ENCODE results near the gene GPC6. TPM values are rescaled to one million over a fixed set of nuclear protein-coding genes. Genes with fewer than 3 reads are reported as not detected.

GPC6 gene
- polyA plus RNA-seq, 3 donors = 54.9 to 59.5 (median 55.3) TPM

DNA sequence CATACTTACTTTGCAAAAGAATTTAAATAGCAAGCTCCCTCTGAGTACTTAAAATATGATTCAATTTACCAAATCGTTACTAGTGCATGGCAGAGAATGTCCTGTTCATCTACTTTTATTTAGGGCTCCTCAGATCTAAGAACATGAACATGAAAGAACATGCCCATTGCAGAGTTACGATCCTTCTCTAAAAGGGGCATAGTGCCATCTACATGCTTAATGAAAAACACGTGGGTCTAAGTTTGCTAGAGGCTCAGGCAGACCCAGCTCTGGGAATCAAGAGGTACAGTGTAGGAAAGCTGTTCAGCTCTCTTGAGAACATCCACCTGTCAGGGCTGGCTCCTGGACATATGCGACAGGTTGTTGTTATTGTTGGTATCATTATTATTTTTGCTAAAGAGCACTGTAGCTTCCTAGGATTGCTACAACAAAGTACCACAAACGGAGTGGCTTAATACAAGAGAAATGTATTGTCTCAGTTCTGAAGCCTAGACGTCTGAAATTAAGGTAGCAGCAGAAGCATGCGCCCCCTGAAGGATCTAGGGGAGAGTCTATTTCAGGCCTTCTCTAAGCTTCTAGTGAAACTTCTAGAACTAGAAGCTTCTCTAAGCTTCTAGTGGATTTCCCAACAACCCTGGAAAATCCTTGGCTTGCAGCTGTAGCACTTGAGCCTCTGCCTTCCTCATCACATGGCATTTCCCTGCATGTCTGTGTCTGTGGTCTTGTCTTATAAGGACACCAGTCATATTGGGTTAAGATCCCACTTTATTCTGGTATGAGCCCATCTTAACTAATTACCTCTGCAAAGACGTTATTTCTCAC, 1119.0 kb downstream of the GPC6 start:
- no peak for DNase-seq

DNA sequence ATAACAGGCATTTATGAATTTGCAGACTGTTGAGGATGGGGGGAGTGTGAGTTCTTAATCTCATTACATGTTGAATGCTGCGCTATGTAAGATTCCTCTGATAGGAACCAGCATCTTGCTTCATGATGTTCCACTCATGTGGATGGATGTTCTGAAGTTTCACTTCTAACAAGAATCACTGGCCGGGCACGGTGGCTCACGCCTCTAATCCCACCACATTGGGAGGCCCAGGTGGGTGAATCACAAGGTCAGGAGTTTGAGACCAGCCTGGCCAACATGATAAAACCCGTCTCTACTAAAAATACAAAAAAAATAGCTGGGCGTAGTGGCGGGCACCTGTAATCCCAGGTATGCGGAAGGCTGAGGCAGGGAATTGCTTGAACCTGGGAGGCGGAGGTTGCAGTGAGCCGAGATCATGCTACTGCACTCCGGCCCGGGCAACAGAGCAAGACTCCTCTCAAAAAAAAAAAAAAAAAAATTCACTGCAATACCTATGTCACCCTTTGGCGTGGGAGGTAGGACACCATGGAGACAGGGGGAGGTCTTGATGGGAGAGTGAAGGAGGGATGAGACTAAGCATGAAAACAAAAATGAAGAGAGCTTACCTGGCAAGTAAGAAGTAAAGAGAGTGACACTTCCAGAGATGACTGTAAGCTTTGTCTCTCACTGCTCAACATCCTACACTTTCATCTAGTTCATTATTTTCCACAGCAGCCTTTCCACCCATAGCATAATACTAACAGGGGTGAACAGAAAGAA, 1119.8 kb downstream of the GPC6 start:
- DNase-seq = no peak

DNA sequence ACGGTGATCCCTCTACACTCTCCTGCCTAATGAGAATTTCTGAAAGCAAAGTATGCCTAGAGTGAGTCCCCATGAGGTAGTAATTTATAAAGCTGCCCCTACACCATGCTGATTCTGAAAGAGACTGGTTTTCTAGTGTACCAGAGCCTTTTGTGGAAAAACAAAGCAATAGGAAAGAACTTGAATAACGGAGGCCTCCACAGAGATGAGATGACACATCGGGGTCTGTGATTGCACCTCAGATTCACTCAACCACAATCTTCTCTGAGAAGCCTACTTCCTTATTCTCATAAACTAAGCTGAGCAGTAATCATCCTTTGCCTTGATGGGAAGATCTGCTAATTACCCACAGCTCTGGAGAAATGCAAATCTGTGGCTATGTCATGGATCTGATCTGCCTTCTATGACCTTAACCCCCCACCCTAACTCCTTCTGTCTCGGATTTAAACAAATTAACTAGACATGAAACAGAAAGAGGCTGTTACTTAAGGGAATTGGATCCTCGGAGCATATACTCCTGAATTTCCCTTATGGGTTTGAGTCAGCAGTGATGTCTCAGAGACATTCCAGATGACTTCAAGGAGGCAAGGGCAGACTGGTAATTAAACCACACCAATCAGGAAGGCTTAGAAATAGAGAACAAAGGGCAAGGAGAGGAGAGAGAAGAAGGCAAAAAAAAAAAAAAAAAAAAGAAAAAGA, 1124.8 kb downstream of the GPC6 start:
- no peak for DNase-seq

DNA sequence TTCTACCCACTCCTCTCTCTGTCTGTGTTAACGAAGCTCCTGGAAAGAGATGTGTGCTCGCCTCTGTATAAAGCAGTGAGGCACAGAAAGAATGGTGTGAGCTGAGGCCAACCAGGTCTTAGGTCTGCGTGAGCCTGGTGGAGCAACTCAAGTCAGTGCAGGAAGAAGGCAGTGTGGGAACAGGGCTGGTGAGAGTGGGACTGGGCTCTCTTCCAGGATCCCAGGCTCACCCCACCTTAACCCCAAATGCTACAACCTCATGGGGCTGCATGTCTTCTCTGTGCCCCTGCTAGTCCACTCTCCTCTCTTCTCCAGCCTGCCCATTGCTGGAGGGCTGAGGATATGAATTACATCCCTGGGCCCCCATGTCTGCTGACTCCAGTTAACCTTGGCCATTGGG, 1125.5 kb downstream of the GPC6 start:
- DNase-seq = no peak

DNA sequence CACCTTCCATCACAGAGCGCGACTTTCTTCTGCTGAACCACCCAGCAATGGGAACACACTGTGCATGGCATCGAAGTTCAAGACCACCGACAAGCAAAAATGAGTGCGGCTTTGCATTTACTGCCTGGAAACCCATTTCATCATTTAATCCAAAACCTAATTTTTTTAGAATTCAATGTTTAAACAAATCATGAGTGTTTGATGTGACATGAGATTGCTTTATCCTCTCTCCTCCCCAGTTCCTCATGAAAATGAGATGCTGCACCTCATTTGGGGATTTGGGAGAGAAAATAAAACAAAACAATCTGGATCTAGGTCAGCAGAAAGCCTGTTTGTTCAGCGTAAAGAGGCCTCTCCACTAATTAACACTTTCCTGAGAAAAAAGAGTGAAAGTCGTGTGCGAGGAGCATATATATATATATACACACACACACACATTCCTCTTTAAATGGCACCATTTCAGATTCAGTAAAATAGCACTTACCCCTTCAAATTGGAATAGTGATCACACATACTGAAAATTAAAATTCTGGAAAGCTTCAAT, 1126.6 kb downstream of the GPC6 start:
- DNase-seq = no peak

DNA sequence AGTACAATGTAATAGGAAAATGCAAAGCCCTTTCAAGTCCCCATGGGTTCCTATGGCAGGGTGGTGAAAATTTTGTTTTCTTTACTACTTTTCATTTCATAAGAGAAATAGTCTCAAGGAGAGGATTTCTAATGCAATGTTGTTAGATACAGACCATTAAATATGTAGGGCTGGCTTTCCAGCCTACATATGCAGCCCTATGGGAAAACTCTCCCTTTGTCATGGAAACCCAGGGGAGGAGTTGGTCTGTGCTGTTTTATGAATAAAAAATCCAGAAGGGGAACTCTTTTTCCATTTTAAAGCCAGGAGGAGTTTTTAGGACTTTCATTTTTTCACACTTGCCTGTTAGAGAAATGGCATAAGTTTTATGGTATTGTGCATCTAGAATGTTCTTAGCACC, 1133.3 kb downstream of the GPC6 start:
- no peak for DNase-seq

DNA sequence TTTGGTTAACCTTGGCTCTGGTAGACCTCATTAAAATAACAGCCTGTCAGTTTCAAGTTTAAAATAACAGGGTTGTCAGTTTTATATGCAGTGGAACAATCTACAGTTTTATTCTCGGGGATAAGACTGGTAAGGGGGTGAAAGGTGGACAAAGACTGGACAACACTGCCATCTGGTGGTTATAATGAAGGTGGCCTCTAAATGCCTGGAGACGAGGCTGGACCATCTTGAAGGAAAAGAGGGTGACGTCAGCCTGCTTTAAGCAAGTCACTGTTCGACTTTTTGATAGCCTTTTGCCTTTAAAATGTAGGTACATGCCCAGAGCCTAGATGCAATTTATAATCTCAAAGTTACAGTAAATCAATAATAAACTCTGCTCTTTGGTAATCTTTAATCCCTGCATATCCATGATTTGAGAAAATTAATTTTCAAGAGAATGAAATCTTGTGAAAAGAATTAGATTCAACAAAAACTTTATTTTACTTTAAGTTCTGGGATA, 1135.9 kb downstream of the GPC6 start:
- peak; percentile 87 for DNase-seq

DNA sequence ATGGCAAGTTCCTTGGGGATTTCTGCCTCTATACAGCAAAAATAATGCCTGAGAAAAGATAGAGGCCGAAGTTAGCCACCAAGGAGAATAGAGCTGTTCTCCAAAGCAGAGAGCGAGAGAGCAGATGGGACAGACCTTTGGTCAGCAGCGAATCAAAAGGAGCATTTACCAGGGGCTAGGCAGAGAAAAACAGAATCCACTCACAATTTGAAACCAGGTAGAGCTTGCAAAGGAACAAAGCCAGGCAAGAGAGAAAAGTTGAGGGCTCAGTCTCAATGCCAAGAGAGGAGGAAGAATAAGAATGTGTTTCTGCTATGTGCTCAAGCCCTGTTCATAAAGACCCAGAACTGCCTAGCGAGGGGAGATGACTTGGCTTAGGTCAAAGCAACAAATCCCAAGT, 1140.1 kb downstream of the GPC6 start:
- DNase-seq = no peak

DNA sequence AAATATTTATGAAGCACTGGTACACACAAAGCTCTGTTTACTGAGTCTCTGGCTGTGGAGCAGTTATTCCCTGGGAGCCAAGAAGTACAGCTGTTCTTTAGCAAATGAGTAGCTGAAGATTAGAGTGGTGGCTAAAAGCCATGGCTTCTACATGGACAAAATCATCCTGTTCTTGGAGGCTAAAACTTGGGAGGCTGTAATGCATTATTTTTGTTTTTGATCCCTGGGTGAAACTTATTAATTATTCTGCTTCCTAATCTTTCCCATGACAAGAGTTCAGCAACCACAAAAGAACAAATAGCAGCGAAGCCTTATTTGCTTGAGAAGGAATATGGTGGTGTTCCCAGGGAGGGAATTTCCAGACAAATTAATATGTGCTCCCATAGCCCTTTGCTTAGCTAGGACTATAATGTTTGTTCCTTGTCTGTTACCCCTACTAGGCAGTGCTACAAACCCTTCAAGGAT, 1143.4 kb downstream of the GPC6 start:
- peak; percentile 88 for DNase-seq

DNA sequence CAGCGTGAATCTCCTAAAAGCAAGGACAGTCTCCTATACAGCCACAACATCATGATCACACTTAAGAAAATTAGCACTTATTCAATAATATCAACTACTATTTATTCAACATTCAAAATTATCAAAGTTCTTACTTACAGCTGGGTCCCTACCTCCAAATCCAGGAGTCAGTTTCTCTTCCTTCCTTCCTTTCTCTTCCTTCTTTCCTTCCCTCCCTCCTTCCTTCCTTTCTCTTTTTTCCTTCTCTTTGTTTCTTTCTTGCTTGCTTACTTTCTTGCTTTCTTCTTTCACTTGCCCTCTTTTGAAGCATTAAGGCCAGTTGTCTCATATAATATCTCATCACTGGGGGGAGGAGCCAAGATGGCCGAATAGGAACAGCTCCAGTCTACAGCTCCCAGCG, 1145.2 kb downstream of the GPC6 start:
- no peak for DNase-seq

DNA sequence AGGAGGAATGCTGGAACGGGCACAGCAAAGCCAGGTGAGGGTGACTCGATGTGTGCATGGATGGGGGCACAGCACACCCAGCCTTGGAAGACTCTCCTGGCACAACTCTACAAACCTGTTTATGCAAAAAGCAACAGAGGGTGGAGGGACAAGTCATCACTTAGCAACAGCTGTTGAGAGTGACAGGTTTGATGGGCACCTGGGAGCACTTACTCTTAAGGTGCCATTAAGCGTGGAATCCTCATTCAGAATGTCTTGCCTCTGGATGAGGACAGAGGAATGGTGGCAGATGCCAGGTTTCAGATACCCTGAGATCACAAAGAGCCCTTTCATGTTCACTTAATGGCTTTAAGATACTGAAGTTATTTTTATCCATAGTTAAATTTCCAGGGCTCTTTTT, 1155.9 kb downstream of the GPC6 start:
- no peak for DNase-seq

DNA sequence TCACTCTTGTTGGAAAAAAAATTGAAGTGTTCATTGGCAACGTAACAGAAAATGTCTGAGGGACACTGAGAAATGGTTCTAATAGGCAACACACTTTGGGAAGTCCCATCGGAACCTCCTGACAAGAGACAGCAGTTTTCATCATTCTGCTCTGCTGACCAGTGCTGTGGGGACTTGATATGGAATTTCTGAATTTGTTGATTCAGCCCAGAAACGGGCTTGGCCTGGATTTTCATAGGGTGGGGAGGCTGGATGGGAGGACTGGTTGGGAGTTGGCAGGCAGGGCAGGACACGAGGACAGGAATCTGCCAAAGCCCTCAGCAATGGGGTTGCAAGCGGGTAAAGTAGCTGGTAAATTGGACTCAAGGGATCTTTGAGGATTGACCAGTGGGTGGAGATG, 1156.4 kb downstream of the GPC6 start:
- DNase-seq = no peak

DNA sequence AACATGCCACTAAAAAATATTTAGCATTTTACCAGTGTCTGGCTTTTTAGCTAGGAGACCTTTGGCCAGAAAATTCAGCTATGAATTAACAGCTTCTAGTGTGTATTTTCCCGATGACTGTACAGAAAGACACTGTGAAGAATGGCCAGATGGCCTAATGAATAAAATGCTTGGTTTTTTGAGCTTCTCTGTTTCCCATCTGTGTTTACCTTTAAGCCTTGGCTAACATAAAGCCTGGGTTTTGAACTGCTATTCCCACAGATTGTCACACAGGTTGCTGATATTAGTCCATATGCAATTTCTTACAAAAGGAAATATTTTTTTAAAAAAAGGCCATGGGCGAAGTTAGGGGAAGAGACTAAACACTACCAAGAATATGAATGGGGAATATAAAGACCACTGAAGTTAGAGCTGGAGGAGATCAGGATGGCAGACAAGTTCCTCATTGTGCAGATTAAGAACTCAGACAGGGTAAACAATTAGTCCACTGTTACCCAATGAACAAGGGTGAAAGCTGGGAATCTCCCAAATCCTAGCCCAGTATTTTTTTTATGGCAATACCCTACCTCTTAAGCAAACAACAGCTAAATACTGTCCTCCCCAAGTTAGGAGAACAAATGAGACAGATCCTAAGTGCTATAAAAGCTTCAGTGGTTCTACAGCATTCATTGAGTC, 1157.8 kb downstream of the GPC6 start:
- DNase-seq = no peak

DNA sequence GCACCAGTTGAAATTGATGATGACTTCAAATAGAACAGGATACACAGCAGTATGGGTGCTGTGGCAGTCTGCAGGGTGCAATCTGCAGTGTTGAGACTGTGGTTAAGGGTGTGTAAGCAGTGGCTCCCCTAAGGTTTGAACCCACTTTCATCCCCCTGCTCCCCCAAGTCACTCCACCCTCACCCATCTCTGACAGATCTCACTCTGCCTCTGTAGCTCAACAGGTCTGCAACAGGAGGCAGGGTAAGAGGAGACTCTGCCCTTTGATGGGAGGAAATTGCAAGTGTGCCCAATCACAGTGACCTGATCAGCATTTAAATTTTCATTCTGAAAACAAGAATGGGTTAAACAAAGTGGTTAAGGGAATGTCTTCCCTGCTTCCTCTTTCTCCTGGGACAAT, 1160.4 kb downstream of the GPC6 start:
- no peak for DNase-seq

DNA sequence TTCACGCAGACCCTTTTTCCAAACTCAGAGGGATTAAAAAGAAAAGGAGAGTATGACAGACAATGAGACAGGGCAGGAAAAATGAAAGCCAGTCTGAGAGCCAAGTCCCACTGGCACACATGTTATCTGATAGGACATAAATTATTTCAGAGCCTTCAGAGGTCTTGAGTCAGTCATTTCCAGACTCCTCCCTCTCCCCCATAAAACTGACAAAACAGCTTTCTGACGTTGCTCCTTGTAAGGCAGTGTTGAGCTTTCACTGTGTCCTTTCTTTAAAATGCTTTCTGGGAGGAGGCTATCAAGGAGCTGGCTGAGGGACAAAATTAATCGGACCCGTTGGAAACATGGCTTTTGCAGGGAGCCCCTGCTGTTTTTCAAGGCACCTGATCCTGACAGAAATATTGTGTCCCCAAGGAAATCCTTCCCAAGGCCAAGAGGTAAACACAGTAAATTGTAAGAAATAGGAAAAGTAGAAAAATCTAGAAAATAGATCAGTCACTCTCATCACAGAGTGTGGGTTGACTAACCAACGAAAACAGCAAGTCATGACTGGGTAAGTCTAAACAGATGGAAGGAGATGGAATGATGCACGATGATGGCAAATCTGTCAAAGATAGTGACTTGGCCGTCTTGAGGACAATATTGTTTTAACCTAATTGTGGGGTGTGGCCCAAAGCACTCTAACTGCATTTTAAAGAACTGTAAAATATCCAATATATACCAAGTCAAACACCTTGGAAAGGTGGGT, 1163.2 kb downstream of the GPC6 start:
- DNase-seq = peak; percentile 42

DNA sequence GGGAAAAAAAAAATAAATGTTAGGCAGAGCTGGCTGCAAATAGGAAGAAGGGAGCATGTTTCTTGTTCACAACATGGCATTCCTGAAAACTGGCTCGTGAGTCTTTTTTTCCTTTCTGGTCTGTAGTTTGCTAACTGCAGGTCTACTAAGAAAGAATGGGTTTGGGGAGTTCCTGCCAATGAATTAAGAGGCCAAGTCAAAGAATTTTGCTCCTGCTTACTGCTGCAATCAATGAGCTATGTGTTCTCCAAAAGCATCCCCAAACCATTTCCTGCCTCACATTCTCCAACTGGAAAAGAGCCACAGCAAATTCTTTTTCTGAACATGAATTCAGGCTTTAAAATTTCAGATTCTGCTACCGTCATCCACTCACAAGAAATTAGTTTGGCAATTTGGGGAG, 1164.3 kb downstream of the GPC6 start:
- DNase-seq = no peak

DNA sequence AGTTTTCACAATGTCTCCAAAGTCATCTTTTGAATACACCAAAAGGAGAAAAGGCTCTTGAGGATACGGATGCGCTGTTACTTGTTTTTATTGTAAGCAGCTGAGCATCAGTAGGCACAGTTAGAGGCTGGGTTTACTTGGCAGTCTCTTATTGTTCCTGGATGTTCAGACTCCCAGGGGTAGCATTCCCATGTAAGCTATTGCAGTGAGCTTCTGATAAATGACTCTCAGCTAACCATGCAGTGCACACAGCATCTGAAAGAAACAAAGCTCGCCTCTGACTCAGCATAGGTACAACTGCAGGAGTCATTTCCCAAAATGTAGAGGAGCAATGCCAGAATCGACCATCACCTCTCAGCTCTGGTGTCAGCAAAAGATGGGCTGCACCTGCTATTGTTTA, 1168.1 kb downstream of the GPC6 start:
- no peak for DNase-seq

DNA sequence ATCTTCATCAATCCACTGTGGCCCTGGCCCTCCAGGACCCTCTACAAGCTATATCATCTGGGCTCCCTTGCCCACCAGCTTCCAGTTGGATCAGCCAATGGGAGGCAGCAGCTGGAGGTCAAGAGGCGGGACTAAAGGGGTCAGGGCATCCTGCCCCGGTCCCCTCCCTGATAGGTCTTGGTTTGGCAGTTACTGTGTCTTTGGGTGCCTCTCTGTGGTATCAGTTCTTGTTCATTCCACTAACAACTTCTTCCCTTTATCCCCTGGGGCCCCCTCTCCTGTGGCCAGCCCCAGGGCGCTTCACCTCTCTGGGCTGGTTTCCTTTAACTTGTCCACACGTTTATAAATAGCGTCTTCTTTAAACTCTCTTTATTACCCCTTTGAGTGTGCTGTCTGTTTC, 1169.3 kb downstream of the GPC6 start:
- no peak for DNase-seq

DNA sequence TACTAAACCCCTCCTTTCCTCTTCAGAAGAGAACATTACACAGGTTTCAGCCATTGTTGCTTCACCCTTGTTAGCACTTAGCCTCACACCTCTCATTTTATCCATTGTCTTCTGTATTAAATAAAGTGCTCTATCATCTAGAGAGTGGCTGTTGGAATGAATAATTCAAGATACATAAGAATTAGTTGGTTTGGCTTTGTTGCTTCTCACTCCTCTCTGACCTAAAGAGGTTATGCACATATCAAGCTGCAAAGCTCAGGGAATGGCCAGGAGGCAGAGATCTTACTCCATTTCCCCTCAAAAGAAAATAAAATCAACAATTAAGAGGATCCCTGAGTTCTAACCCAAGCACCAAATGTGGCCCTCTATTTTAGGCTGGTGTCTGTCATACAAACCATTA, 1173.2 kb downstream of the GPC6 start:
- DNase-seq = no peak

DNA sequence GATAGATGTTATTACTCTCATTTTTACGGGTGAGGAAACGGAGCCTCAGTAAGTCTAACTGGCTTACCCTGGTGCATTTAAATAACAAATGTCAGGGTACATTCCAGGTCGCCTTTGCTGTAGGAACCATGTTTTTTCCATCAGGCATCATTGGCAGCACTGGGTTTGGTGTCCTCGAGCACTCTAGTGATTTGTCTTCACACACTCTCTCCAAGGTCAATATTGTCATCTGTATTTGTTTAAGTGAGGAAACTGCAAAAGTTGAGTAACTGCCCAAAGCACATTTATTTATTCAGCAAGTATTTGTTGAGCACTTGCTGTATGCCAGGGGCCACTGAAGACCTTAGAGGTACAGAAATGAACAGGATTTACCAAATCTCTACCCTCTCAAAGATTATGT, 1174.3 kb downstream of the GPC6 start:
- no peak for DNase-seq

Data from renal pelvis (tissue), 4 donors.